ENCODE data around the gene NETO1.

Gene NETO1

DNA sequence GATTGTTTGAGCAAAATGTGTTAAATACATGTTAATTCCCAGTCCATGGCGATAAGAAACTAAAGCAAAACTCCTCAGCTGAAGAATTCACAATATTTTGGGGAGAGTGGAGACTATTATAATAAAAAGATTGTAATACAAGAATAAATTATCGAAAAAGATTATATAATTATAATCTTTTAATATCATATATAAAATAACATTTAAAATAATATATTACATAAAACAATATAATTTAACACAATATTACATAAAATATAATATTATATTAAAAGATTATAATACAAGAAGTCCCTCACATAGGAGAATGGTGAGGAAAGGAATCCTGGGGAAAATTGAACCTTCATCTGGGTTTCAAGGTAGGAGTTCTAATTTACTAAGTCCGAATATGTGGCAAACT lies 33.1 kb downstream of the NETO1 start:
- no peak overlapping the region for H3K4me2 ChIP-seq (ENCODE audit: low read length)
- H3K9ac ChIP-seq (ENCODE audit: low read depth, low read length) = no peak overlapping the region
- H3K27me3 ChIP-seq (ENCODE audit: control insufficient read depth, insufficient read depth, low read length) = no peaks in the 10 kb centered on the region
- no peak overlapping the region for H3K4me3 ChIP-seq (ENCODE audit: low read length)
- H3K36me3 ChIP-seq (ENCODE audit: insufficient read depth, low read length) = no peaks in the 10 kb centered on the region
- no peaks in the 10 kb centered on the region for H3K4me1 ChIP-seq (ENCODE audit: control insufficient read depth, insufficient read depth, low read length)
- peaks cover 19% of the 10 kb centered on the region for H3K9me3 ChIP-seq (replicated peaks; ENCODE audit: low read length)

DNA sequence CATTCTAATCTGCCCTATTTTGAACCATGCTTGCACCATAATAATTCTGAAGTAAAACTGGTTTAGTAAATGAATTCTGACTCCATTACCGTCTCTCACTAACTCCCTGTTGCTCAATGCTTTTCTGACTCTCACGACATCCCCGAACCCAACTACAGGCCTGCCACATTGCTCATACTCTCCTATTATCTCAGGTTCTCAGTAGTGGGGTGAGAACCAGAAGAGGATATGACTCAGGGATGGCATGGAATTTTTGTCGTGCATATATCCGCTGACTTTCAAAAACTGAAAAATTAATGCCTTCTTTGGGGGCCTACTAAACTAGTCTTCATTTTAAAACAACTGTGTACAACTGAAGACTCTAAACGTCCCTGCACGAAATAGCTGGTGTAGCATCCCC lies 34.3 kb downstream of the NETO1 start:
- no peak overlapping the region for H3K9ac ChIP-seq (ENCODE audit: low read depth, low read length)
- no peaks in the 10 kb centered on the region for H3K36me3 ChIP-seq (ENCODE audit: insufficient read depth, low read length)
- no peak overlapping the region for H3K4me2 ChIP-seq (ENCODE audit: low read length)
- no peak overlapping the region for H3K4me3 ChIP-seq (ENCODE audit: low read length)
- H3K4me1 ChIP-seq (ENCODE audit: control insufficient read depth, insufficient read depth, low read length) = no peaks in the 10 kb centered on the region
- no peaks in the 10 kb centered on the region for H3K27me3 ChIP-seq (ENCODE audit: control insufficient read depth, insufficient read depth, low read length)
- peaks cover 19% of the 10 kb centered on the region for H3K9me3 ChIP-seq (replicated peaks; ENCODE audit: low read length)

DNA sequence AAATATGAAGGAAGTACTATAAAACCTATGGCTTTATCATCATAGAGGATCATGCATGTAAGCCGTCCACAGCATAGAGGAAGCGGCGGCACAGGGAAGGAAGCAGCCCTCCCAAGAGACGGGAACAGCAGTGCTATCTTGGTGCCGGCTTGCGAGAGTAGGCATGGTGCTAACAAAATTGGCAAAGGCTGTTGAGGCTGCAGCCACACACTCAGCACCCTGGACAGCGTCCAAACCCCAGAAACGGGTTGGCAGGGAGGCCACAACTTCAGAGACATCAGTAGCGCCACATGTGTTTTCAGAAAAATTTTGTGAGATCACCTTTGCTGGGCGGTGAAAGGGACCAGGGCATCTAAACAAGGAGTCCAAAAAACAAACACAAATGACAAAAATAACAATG lies 37.7 kb downstream of the NETO1 start:
- H3K4me3 ChIP-seq (ENCODE audit: low read length) = no peak overlapping the region
- H3K27me3 ChIP-seq (ENCODE audit: control insufficient read depth, insufficient read depth, low read length) = no peaks in the 10 kb centered on the region
- H3K4me2 ChIP-seq (ENCODE audit: low read length) = no peak overlapping the region
- H3K9ac ChIP-seq (ENCODE audit: low read depth, low read length) = no peak overlapping the region
- H3K36me3 ChIP-seq (ENCODE audit: insufficient read depth, low read length) = no peaks in the 10 kb centered on the region
- peaks cover 12% of the 10 kb centered on the region for H3K9me3 ChIP-seq (replicated peaks; ENCODE audit: low read length)
- H3K4me1 ChIP-seq (ENCODE audit: control insufficient read depth, insufficient read depth, low read length) = no peaks in the 10 kb centered on the region

DNA sequence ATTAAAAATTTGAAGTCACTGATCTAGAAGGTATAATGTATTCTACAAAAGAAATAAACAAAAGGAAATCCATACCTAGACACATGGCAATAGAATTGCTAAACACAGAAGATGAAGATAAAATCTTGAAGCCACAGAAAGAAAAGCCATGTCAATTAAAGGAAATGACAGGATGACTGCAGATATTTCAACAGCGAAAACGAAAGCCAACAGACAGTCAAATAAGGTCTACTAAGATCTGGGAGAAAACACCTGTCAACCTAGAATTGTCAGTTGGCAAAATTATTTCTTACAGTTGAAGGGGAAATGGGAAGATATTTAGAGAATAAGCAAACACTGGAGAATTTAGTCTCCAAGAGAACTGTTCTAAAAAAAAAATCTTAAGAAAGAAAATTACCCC lies 39.2 kb downstream of the NETO1 start:
- no peaks in the 10 kb centered on the region for H3K27me3 ChIP-seq (ENCODE audit: control insufficient read depth, insufficient read depth, low read length)
- no peak overlapping the region for H3K9ac ChIP-seq (ENCODE audit: low read depth, low read length)
- no peaks in the 10 kb centered on the region for H3K4me1 ChIP-seq (ENCODE audit: control insufficient read depth, insufficient read depth, low read length)
- no peaks in the 10 kb centered on the region for H3K36me3 ChIP-seq (ENCODE audit: insufficient read depth, low read length)
- no peak overlapping the region for H3K4me3 ChIP-seq (ENCODE audit: low read length)
- peaks cover 10% of the 10 kb centered on the region for H3K9me3 ChIP-seq (replicated peaks; ENCODE audit: low read length)
- no peak overlapping the region for H3K4me2 ChIP-seq (ENCODE audit: low read length)

- peaks cover 9% of the 10 kb centered on the region for H3K9me3 ChIP-seq (replicated peaks; ENCODE audit: low read length)
- no peak overlapping the region for H3K9ac ChIP-seq (ENCODE audit: low read depth, low read length)
- no peaks in the 10 kb centered on the region for H3K4me1 ChIP-seq (ENCODE audit: control insufficient read depth, insufficient read depth, low read length)
- H3K4me2 ChIP-seq (ENCODE audit: low read length) = no peak overlapping the region
- H3K36me3 ChIP-seq (ENCODE audit: insufficient read depth, low read length) = no peaks in the 10 kb centered on the region
- H3K4me3 ChIP-seq (ENCODE audit: low read length) = no peak overlapping the region
- H3K27me3 ChIP-seq (ENCODE audit: control insufficient read depth, insufficient read depth, low read length) = no peaks in the 10 kb centered on the region
These were observed 41.1 kb downstream of the NETO1 start for GRCh38 chr18:72826736-72827135.

DNA sequence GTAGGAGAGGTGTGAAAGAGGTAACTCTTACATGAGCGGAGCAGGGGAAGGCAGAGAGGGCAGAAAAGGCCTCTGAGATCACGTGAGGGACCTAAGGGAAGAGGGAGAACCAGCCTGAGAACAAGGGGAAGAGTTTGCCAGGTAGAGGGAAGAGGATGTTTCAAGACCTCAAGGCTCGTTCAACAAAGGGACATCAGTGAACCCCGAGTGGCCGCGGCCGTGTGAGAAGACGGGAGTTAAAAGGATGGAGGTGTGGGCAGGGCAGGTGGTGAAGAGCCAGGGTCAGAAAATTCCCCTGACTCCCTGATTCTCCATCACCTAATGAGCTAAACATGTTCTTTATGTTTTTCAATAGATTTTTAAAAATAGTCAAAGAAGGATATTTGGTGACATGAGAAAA lies 44.4 kb downstream of the NETO1 start:
- no peaks in the 10 kb centered on the region for H3K4me1 ChIP-seq (ENCODE audit: control insufficient read depth, insufficient read depth, low read length)
- H3K4me3 ChIP-seq (ENCODE audit: low read length) = no peak overlapping the region
- no peak overlapping the region for H3K4me2 ChIP-seq (ENCODE audit: low read length)
- H3K9ac ChIP-seq (ENCODE audit: low read depth, low read length) = no peak overlapping the region
- no peaks in the 10 kb centered on the region for H3K9me3 ChIP-seq (replicated peaks; ENCODE audit: low read length)
- H3K27me3 ChIP-seq (ENCODE audit: control insufficient read depth, insufficient read depth, low read length) = no peaks in the 10 kb centered on the region
- H3K36me3 ChIP-seq (ENCODE audit: insufficient read depth, low read length) = no peaks in the 10 kb centered on the region

DNA sequence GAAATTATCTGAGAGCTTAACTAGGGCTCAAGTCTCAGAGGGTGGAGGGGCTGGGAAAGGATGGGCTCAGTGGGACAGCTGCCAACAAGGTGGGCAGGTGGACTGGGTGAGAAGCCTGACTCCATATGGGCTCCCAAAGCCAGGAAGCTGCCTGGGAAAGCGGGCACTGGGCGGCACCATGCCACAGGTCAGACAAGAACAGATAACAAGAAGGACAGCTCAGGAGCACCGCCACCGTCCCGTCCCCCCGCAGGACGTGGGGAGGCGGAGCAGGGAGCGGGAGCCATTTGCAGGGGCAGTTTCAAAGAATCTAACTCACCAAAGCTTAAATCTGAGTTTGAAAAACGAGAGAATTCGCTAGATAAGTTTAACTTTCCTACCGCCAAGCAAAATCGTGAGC lies 45.6 kb downstream of the NETO1 start:
- Histone ChIP-seq H3K36me3 (ENCODE audit: insufficient read depth, low read length) (no peaks in the 10 kb centered on the region), H3K9ac (ENCODE audit: low read depth, low read length) (no peak overlapping the region), H3K4me1 (ENCODE audit: control insufficient read depth, insufficient read depth, low read length) (no peaks in the 10 kb centered on the region), H3K4me2 (ENCODE audit: low read length) (no peak overlapping the region), H3K27me3 (ENCODE audit: control insufficient read depth, insufficient read depth, low read length) (no peaks in the 10 kb centered on the region), H3K4me3 (ENCODE audit: low read length) (no peak overlapping the region), H3K9me3 (replicated peaks; ENCODE audit: low read length) (peaks cover under 1% of the 10 kb centered on the region)

- peaks cover 4% of the 10 kb centered on the region for H3K9me3 ChIP-seq (replicated peaks; ENCODE audit: low read length)
- no peak overlapping the region for H3K4me3 ChIP-seq (ENCODE audit: low read length)
- no peaks in the 10 kb centered on the region for H3K27me3 ChIP-seq (ENCODE audit: control insufficient read depth, insufficient read depth, low read length)
- H3K9ac ChIP-seq (ENCODE audit: low read depth, low read length) = no peak overlapping the region
- no peak overlapping the region for H3K4me2 ChIP-seq (ENCODE audit: low read length)
- H3K36me3 ChIP-seq (ENCODE audit: insufficient read depth, low read length) = no peaks in the 10 kb centered on the region
- H3K4me1 ChIP-seq (ENCODE audit: control insufficient read depth, insufficient read depth, low read length) = no peaks in the 10 kb centered on the region
These were observed 47.2 kb downstream of the NETO1 start for GRCh38 chr18:72820571-72820970.

DNA sequence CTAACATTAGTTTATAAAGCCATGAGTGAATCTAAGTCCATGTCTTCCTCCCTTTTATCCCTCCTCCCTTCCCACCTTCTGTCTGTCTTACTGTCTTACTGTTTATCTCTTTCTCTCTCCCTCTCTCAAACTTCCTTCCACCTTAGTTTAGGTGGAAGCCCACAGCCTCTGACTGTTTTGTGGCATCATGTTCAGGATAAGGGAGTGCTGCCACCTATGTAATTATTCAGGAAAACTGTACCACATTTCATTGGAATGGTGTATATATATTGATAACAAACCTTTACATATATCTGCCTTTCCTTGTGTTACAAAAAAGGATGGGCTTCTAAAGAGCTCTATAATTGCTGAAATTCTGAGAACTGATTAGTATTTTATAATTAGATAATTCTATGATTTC lies 48.7 kb downstream of the NETO1 start:
- H3K4me3 ChIP-seq (ENCODE audit: low read length) = no peak overlapping the region
- H3K9ac ChIP-seq (ENCODE audit: low read depth, low read length) = no peak overlapping the region
- no peaks in the 10 kb centered on the region for H3K4me1 ChIP-seq (ENCODE audit: control insufficient read depth, insufficient read depth, low read length)
- H3K27me3 ChIP-seq (ENCODE audit: control insufficient read depth, insufficient read depth, low read length) = no peaks in the 10 kb centered on the region
- no peak overlapping the region for H3K4me2 ChIP-seq (ENCODE audit: low read length)
- no peaks in the 10 kb centered on the region for H3K36me3 ChIP-seq (ENCODE audit: insufficient read depth, low read length)
- H3K9me3 ChIP-seq (replicated peaks; ENCODE audit: low read length) = peaks cover 4% of the 10 kb centered on the region

DNA sequence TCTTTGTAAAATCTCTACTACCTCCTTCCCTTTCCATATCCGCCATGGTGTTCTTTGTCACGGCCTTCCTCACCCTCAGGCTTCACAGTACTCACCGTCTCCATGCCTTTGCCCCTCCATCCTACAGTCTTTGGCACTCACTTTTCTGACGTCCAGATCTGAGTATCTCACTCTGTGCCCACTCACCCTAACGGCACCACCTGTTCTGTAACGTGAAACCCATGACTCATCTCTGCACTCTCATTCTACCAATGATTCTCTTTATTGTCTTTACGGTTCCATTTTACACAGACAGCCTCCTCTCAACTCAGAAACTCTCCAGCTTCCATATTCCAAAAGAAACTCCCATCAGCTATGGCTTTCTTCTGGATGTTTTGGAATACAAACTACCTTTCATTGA lies 56.7 kb downstream of the NETO1 start:
- H3K9me3 ChIP-seq (replicated peaks; ENCODE audit: low read length) = peaks cover 5% of the 10 kb centered on the region
- no peak overlapping the region for H3K4me2 ChIP-seq (ENCODE audit: low read length)
- no peaks in the 10 kb centered on the region for H3K4me1 ChIP-seq (ENCODE audit: control insufficient read depth, insufficient read depth, low read length)
- H3K27me3 ChIP-seq (ENCODE audit: control insufficient read depth, insufficient read depth, low read length) = no peaks in the 10 kb centered on the region
- no peak overlapping the region for H3K4me3 ChIP-seq (ENCODE audit: low read length)
- H3K36me3 ChIP-seq (ENCODE audit: insufficient read depth, low read length) = no peaks in the 10 kb centered on the region
- no peak overlapping the region for H3K9ac ChIP-seq (ENCODE audit: low read depth, low read length)

- H3K4me3 ChIP-seq (ENCODE audit: low read length) = no peak overlapping the region
- no peaks in the 10 kb centered on the region for H3K36me3 ChIP-seq (ENCODE audit: insufficient read depth, low read length)
- no peak overlapping the region for H3K9ac ChIP-seq (ENCODE audit: low read depth, low read length)
- H3K9me3 ChIP-seq (replicated peaks; ENCODE audit: low read length) = peaks cover 5% of the 10 kb centered on the region
- H3K27me3 ChIP-seq (ENCODE audit: control insufficient read depth, insufficient read depth, low read length) = no peaks in the 10 kb centered on the region
- no peak overlapping the region for H3K4me2 ChIP-seq (ENCODE audit: low read length)
- H3K4me1 ChIP-seq (ENCODE audit: control insufficient read depth, insufficient read depth, low read length) = no peaks in the 10 kb centered on the region
These were observed 59.1 kb downstream of the NETO1 start for GRCh38 chr18:72808680-72809079.

DNA sequence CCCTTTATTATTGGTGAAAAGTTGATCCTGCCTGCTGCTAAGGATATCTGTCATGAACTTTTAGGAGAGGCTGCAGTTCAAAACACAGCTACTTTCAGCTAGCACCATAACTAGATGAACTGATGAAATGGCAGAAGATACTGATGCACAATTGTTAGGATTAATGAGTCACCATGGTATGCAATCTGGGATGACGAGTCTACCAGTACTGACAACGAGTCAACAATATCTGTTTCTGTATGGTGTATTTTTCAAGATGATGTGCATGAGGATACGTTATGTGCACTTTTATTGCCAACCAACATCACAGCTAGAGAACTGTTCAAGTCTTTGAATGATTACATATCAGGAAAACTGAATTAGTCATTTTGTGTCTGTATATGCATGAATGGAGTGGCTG lies 68.7 kb downstream of the NETO1 start:
- Histone ChIP-seq H3K27me3 (ENCODE audit: control insufficient read depth, insufficient read depth, low read length) (no peaks in the 10 kb centered on the region), H3K9ac (ENCODE audit: low read depth, low read length) (no peak overlapping the region), H3K4me3 (ENCODE audit: low read length) (no peak overlapping the region), H3K9me3 (replicated peaks; ENCODE audit: low read length) (peaks cover 4% of the 10 kb centered on the region), H3K4me2 (ENCODE audit: low read length) (no peak overlapping the region), H3K36me3 (ENCODE audit: insufficient read depth, low read length) (no peaks in the 10 kb centered on the region), H3K4me1 (ENCODE audit: control insufficient read depth, insufficient read depth, low read length) (no peaks in the 10 kb centered on the region)
